Testis (tissue), 2 donors: ENCODE data around the gene RUBCN.

Experiments used
- CTCF ChIP-seq, 3 experiments: fragments of 450-650 bp in 2 of 3; fragments of 200-600 bp in 1 of 3; sonication (generic) in 1 of 3; IDR thresholded peaks; one replicate each; pipeline ENCODE4 v1.5.1; 2016 to 2019; ENCODE audit warnings: antibody characterized with exemption in 3 of 3, mild to moderate bottlenecking in 2 of 3, moderate library complexity in 1 of 3
- POLR2A ChIP-seq: fragments of 450-650 bp; IDR thresholded peaks from one replicate; pipeline ENCODE4 v1.6.1; 2017; ENCODE audit warnings: antibody characterized with exemption, mild to moderate bottlenecking, moderate library complexity

- TF ChIP-seq CTCF (IDR thresholded peaks at IDR 0.05): no peak
- TF ChIP-seq POLR2A: no peak
These were observed 68.7 kb downstream of the RUBCN start for GRCh38 chr3:197667968-197668367.
